ENCODE measurements around the gene NEK6.

NEK6 gene

DNA sequence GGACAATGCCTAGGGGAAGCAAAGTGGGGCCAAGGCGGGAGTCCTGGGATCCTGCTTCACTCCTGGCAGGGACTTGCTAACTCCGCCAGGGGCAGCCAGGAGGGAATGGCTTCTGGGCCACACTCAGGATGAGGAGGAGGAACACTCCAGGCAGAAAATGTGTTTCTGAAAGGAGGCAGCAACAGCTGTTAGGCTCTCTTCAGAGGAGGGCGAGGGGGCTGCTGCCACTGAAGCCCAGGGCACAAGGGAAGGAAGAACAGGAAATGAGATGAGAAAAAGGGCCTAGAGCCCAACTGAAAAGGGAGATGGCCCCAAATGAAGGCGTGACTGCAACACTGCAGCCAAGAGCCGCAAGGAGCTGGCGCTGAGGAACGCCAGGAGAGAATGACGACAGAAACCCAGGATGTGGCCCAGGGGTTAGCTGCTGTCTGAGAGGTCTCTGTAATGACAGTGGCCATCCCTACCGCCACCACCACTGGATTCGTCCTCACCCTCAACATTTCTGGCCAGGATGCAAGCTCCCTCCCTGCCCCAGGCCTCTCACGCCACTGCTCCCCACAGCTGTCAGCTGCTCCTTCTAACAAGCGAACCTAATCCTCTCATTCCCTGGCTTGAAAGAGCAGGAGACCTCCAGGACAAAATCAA, 141.7 kb downstream of the NEK6 start:
- H3K4me3 Mint-ChIP-seq = peak overlapping the region in 2 of 3 experiments; percentile 31 to 42
- peaks cover 31% of the 10 kb centered on the region for H3K4me1 Mint-ChIP-seq
- no peaks in the 10 kb centered on the region for H3K9me3 Mint-ChIP-seq
- H3K36me3 Mint-ChIP-seq (ENCODE audit: low read depth) = peaks cover 33% of the 10 kb centered on the region
- no peaks in the 10 kb centered on the region for H3K27me3 Mint-ChIP-seq (ENCODE audit: low read depth)
- TF ChIP-seq, protein P1, sequence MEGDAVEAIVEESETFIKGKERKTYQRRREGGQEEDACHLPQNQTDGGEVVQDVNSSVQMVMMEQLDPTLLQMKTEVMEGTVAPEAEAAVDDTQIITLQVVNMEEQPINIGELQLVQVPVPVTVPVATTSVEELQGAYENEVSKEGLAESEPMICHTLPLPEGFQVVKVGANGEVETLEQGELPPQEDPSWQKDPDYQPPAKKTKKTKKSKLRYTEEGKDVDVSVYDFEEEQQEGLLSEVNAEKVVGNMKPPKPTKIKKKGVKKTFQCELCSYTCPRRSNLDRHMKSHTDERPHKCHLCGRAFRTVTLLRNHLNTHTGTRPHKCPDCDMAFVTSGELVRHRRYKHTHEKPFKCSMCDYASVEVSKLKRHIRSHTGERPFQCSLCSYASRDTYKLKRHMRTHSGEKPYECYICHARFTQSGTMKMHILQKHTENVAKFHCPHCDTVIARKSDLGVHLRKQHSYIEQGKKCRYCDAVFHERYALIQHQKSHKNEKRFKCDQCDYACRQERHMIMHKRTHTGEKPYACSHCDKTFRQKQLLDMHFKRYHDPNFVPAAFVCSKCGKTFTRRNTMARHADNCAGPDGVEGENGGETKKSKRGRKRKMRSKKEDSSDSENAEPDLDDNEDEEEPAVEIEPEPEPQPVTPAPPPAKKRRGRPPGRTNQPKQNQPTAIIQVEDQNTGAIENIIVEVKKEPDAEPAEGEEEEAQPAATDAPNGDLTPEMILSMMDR (IDR thresholded peaks at IDR 0.05; ENCODE audit: unreplicated experiment in 3 of 3) = no peak
- H3K27ac Mint-ChIP-seq = peak overlapping the region; percentile 53 to 65 (median 65)

DNA sequence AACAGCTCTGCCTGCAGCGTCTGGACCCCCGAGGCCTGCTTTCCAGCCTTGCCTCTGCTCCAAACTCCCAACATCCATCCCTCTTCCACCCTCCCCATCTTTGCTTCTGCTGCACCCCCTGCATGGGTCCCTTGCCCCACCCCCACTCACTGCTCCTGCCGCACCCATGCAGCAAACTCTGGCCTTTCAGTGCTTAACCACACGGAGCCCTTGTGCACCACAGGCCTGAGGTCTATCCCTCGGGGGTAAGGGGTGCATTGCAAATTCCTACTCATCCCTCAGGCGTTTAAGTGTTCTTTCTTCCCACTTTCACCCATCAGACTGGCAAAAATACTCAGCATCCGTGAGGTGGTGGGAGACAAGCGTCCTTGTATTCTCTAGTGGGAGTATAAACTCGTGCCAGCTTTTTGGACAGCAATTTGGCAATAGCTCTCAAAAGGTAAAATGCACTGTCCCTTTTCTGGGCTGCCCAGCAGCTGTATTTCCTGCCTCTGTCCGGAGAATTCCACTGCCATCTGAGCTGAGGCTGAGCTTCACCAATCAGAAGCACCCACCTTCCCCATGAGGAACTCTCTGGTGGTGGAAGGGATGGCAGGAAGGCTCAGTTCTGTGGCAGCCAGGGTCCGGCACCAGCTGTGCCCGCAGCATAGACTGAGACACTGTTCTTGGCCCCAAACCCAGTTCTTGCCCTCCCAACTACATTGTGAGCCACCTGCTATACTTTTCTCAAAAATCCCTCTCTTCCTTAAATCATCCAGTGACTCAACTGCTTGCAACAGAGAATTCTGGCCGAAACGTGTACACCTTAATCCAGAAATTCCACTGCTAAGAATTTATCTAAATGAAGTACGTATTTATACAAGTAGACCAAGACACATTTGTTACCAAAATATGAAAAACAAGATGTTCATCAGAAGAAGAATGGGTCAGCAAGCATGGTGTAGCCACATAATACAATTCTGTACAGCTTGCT, 142.5 kb downstream of the NEK6 start:
- H3K9me3 Mint-ChIP-seq = no peaks in the 10 kb centered on the region
- peak overlapping the region in 2 of 3 experiments; percentile 53 to 65 for H3K27ac Mint-ChIP-seq
- TF ChIP-seq, protein P1 (IDR thresholded peaks at IDR 0.05; ENCODE audit: unreplicated experiment in 3 of 3) = no peak
- peak overlapping the region in 1 of 3 experiments; percentile 12 for H3K4me3 Mint-ChIP-seq
- peaks cover 33% of the 10 kb centered on the region for H3K36me3 Mint-ChIP-seq (ENCODE audit: low read depth)
- no peaks in the 10 kb centered on the region for H3K27me3 Mint-ChIP-seq (ENCODE audit: low read depth)
- peaks cover 31% of the 10 kb centered on the region for H3K4me1 Mint-ChIP-seq
